ENCODE results near the gene SSBP3.

GRCh38 chr1:54178296-54179070, 227.7 kb downstream of the SSBP3 start:
- TF ChIP-seq CTCF (optimal IDR thresholded peaks at IDR 0.05 in 1 of 3, IDR thresholded peaks at IDR 0.05 in 1 of 3, conservative IDR thresholded peaks at IDR 0.05 in 1 of 3; ENCODE audit: extremely low read depth in 1 of 3, insufficient read depth in 2 of 3, low read length in 3 of 3) = no peak
- TF ChIP-seq EZH2 (IDR thresholded peaks at IDR 0.05; ENCODE audit: low read length) = no peak
